H1 (cell line): ENCODE data around the gene KIN. TPM values are rescaled to one million over a fixed set of nuclear protein-coding genes. Genes with fewer than 3 reads are reported as not detected.

Source experiments
- CHD2 ChIP-seq: IDR thresholded peaks from 2 replicates; pipeline ENCODE4 v1.6.1; 2012; ENCODE audit warnings: low read length, improper control_type of control experiment
- JUN ChIP-seq: IDR thresholded peaks from 2 replicates; pipeline ENCODE4 v1.6.1; 2011; ENCODE audit warnings: low read depth, mild to moderate bottlenecking, improper control_type of control experiment, low read length
- polyA plus RNA-seq, 7 experiments: library from polyadenylated mRNA; depleted of rRNA in 3 of 7; stranded (reverse) in 5 of 7; unstranded in 2 of 7; fragments of >200 nt in 5 of 7; fragments of 200-250 nt in 2 of 7; gene quantifications; 1 replicate in 5 of 7; 2 replicates in 1 of 7; 4 replicates in 1 of 7; pipeline versions ENCODE4 v1.2.1 to v1.2.3, GENCODE V29; 2011 to 2013; ENCODE audit warnings: missing spikeins in 2 of 7, mixed read lengths in 2 of 7
- total RNA-seq: library from RNA; stranded (reverse); fragmentation: NEBNext Ultra II Directional; extraction: Animal tissue kit (Norgen Biotek cat#: 25700); gene quantifications from 2 replicates; pipeline ENCODE4 v1.2.1, GENCODE V29; 2021

Gene KIN
- total and polyA plus RNA-seq, 2 of the 8 experiments (the other 6 are each of a cell fraction or from before 2014, with no cell fraction given): 3.7 to 16.5 TPM

GRCh38 chr10:7804216-7804615 is 16.4 kb upstream of the KIN start (continued):
- TF ChIP-seq JUN: no peak
- no peak for TF ChIP-seq CHD2
